CD4-positive, alpha-beta T cell treated with Interleukin-1 beta for 1 hour (primary cell): ENCODE measurements around the gene OSBPL1A.
"Not testable (repeated sequence)": the region's sequence is repeated elsewhere in the genome, so short reads cannot be mapped to it uniquely, and the experiment has no call there.

Experiments
- DNase-seq, 2 donors: peaks; one replicate each; pipeline ENCODE4 v3.0.0-alpha.2; 2020 to 2022

The OSBPL1A gene

DNA sequence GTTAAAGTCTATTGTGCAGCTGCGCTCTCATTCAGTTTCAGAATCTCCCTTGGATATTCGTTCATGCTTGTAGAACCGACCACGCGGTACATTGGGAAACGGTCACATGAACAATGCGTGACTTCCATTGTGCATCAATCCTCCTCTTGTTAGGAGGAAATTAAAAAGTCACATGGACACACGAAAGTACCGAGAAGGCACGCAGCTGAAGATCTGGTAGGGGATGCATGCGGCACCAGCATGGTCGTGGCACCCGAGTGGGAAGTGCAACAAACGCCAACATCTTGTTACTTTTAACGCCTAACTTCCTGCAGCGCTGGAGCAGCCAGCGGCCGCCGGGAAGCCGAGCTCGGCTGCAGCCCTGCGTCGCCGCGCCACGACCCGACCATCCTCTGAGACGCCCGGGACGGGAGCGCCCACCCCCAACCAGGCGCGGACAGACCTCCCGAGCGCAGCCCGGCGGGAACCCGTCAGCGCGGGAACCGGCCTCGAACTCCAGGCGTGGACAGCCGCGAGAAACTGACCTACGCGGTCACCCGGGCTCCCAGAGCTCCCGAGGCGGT is 412 bp downstream of the OSBPL1A start:
- peak; percentile 29 to 30 for DNase-seq

- no peak for DNase-seq
These were observed 1.5 kb downstream of the OSBPL1A start for GRCh38 chr18:24396082-24396633.

DNA sequence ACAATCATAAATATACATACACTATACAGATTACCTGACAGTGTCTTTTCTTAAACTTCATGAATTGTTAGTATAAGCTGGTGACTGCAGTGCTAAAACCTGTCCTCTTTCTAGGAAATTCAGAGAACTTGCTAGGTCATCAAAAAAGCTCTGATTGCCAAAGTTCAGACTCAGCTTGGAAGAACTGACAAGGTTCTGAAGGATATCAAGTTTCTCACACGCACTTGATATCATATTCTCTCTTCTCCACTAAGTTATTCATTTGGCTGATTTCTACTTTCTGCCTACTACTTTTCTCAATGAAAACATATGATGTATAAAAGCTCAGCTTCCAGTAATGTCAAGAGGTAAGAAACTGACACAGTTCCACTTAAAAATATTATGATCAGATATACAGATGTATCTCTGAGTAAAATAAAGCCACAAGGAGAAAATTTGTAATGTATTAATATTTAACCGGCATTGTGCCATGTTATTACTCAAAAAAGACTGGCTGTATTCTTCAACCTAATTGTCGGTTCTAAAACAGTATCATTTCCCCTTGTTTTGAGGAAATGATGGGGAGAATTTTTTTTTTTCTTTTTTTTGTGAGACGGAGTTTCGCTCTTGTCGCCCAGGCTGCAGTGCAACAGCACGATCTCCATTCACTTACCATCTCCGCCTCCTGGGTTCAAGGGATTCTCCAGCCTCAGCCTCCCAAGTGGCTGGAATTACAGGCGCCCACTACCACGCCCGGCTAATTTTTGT is 2.4 kb downstream of the OSBPL1A start:
- no peak for DNase-seq

GRCh38 chr18:24388957-24389356 is 8.7 kb downstream of the OSBPL1A start:
- DNase-seq = no peak

DNA sequence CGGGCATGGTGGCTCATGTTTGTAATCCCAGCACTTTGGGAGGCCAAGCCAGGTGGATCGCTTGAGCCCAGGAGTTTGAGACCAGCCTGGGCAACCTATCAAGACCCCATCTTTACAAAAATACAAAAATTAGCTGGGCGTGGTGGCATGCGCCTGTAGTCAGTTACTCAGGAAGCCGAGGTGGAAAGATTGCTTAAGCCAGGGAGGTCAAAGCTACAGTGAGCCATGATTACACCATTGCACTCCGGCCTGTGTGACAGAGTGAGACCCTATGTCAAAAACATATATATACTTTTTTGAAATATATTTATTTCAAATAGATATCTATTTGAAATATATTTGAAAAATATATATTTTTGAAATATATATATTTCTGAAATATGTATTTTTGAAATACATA is 10.9 kb downstream of the OSBPL1A start:
- no peak for DNase-seq

DNA sequence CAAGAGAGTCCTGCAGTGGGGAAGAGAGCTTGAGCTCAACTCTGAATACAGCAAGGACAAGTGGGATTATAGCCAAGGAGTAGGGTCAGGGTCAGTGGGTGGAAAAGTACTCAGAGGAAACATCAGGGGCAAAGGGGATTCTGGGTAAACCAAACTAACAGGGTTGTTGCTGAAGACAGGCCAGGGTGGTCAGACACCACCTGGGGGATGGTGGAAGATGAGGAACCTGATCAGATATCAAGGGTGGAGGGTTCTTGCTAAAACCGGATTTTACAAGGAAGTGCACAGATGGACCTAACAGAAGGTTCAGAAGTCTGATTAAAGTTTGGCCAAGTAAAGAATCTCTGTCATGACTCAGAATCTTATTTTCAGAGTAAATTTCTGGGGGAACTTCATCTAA is 16.5 kb downstream of the OSBPL1A start:
- no peak for DNase-seq

DNA sequence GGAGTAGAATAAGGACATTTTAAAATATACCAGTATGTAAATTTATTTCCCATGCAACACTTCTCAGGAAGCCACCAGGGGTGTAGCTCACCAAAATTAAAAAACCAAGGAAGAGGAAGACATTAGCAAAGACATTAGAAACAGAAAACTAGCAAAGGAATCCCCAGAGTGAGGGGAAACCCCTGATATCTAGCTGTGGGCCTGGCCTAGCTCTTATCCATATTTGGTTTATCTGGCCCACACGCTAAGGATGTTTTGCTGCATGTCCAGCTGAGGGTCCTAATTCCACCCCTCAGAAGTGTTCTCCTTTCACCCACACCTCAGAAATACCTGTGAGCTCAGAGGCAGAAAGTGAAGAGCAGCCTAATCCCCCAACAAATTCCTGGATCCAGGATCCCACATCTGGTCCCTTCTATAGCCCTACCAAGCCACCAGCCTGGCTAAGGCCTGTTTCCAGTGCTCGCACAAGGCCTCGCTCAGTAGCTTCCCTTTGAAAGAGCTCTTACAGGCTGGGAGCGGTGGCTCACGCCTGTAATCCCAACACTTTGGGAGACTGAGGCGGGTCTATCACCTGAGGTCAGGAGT is 17.4 kb downstream of the OSBPL1A start:
- DNase-seq = no peak

- no peak for DNase-seq
These were observed 19.0 kb downstream of the OSBPL1A start for GRCh38 chr18:24378598-24378997.

DNA sequence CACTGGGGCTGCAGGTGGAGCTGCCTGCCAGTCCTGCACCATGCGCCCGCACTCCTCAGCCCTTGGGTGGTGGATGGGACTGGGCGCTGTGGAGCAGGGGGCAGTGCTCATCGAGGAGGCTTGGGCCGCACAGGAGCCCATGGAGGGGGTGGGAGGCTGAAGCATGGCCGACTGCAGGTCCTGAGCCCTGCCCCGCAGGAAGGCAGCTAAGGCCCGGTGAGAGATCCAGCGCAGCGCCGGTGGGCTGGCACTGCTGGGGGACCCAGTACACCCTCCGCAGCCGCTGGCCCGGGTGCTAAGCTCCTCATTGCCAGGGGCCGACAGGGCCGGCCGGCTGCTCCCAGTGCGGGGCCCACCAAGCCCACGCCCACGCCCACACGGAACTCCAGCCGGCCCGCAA is 21.1 kb downstream of the OSBPL1A start:
- DNase-seq = not testable (repeated sequence)

DNA sequence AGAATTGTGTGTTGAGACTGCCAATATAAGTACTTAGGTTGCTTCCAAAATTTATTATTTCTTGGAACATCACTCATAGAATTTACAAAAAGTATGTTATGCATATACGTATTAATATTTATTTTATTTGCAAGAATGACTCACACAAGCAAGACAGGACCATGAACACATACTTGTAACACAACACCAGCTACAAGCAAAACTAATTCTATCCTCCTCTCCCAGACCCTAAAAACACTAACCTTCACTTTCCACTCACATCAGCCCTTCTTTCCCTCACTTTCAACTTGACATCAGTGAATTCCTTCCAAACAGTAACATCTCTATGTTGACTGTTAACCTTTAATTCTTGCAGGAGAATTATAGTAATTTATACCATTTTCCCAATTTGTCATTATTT is 24.3 kb downstream of the OSBPL1A start:
- no peak for DNase-seq

DNA sequence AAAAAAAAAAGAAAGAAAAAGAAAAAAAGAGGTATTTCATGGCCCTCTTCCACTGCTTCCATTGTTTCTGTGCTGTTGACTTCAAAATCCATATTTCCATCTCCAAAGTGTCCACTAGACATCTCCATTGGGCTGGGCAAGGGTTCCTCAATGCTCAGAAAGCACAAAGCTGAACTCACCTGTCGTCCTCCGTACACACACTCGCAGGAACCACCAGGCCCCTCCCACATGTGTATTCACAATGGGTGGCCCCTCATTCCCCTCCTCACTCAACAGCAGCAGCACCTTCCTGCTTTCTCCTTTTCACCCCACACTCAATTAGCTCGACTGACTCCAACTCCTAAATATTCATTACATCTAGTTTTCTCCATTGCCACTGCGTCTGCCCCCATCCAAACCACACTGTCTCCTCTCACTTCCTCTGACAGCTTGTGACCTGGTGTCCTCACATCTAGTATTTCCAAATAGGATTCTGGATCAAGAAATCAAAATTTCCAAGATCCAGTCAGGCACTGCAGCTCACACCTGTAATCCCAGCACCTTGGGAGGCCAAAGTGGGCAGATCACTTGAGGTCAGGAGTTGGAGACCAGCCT is 25.2 kb downstream of the OSBPL1A start:
- DNase-seq = no peak

GRCh38 chr18:24370120-24370519 is 27.5 kb downstream of the OSBPL1A start:
- DNase-seq = no peak

GRCh38 chr18:24369426-24369825 is 28.2 kb downstream of the OSBPL1A start:
- no peak for DNase-seq

DNA sequence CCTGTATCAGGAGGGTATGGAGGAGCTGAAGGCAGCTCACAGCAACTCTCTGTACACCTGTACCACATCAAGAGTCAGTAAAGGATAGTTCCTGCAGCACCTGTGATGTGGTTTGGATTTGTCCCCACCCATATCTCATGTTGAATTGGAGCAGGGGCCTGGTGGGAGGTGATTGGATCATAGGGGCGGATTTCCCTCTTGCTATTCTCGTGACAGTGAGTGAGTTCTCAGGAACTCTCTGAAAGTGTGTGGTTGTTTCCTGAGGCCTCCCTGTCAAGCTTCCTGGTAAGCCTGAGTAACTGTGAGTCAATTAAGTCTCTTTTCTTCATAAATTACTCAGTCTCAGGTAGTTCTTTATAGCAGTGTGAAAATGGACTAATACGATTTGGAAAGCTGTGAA is 28.9 kb downstream of the OSBPL1A start:
- DNase-seq = peak in 1 of 2 donors; percentile 2

DNA sequence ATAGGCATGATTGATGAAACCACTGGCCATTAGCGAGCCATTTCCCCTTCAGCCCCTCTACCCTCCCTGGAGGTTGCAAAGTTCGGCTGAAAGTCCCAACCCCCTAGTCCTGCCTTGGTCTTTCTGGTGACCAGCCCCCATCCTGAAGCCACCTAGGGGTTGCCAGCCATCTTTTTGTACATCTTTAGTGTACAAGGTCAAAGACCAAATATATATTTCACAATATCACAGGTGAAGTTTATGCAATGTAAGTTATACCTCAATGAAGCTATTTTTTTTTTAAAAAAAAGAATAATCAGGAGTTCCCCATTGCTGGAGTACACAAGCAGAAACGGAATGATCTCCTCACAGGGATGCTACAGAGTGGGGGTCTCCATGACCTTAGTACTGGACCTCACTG is 31.3 kb downstream of the OSBPL1A start:
- DNase-seq = no peak

DNA sequence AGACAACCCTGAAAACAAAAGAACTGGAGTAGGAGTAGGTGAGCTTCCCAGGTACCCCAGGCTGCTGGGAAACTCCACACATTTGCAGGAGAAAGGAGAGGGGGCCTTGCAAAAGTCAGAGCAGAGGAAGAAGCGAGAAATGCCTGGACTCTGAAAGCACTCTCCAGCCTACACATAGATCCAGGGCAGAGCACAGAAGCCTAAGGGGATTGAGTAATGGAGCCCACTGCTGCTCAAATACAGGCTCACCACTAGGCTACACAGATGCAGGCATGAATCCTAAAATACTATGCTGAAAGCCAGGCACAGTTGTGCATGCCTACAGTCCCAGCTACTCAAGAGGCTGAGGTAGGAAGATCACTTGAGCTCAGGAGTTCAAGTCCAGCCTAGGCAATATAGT is 33.4 kb downstream of the OSBPL1A start:
- no peak for DNase-seq

DNA sequence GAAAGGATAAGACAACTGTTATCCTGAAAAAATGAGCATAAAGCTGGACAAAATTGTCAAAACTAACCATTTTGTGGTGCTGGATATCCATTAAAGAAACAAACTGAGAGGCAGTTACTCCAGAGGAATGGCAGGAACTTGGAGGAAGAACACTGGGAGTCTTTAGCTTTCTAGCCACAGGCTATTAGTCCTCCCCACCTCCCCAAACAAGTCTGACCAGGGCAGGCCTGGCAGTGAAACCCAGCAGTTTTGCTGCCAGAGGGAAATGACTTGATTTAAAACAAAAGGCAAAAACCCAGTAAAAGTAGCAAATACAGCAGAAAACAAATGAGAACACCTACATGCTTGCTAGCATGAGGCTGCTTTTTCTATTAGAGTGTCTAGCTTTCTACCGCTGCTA is 34.9 kb downstream of the OSBPL1A start:
- DNase-seq = no peak

GRCh38 chr18:24359787-24360530 is 37.7 kb downstream of the OSBPL1A start:
- DNase-seq = peak; percentile 1 to 55

DNA sequence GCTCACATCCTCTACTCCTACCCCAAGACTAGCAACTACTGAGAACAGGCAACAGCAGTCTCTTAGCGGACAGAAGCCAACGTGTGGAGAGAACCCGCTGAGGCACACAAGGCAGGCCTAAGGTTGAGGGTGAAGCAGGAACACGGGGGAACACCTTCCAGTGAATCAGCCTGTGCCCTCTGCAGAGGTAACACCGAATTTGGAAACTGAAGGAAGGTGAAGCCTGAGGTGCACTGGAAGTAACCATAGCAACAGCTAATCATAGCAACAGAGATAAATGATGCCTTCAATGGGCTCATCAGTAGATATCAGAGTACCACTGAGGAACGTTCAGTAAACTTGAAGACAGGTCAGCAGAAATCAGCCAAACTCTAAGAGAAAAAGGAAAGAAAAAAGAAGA is 43.3 kb downstream of the OSBPL1A start:
- no peak for DNase-seq

GRCh38 chr18:24346254-24346653 is 51.4 kb downstream of the OSBPL1A start:
- DNase-seq = no peak

GRCh38 chr18:24344509-24344908 is 53.1 kb downstream of the OSBPL1A start:
- no peak for DNase-seq

GRCh38 chr18:24342347-24342746 is 55.3 kb downstream of the OSBPL1A start:
- DNase-seq = no peak

GRCh38 chr18:24341361-24341760 is 56.3 kb downstream of the OSBPL1A start:
- DNase-seq = no peak
